Measurements from ENCODE around the gene PRSS12. TPM values are rescaled to one million over a fixed set of nuclear protein-coding genes. Genes with fewer than 3 reads are reported as not detected.

PRSS12 gene
- total and polyA plus RNA-seq, 2 donors (not counting 3 experiments of a cell fraction or from before 2014, with no cell fraction given) = 0.22 to 0.55 TPM

GRCh38 chr4:118367361-118367760 lies 14.6 kb upstream of the PRSS12 start:
- ChIA-PET POLR2A (interaction anchor here (0.6 kb wide), 1 partner anchor 63 kb away, joined by 3 read pairs; no protein-coding TSS in a partner anchor), CTCF (interaction anchor here (1.0 kb wide), 1 partner anchor 24 kb away, joined by 3 read pairs; no protein-coding TSS in a partner anchor)
- Histone ChIP-seq H3K36me3 (ENCODE audit: control insufficient read depth in 2 of 2, extremely low read depth in 1 of 2, insufficient read depth in 2 of 2, low read length in 2 of 2) (no peaks in the 10 kb centered on the region), H4K20me1 (replicated peaks; ENCODE audit: control insufficient read depth, extremely low read depth, insufficient read depth, low read length) (no peaks in the 10 kb centered on the region), H3K9ac (replicated peaks; ENCODE audit: extremely low read depth, insufficient read depth, low read length) (no peak overlapping the region), H3K9me3 (replicated peaks; ENCODE audit: control insufficient read depth, insufficient read depth, low read length) (no peaks in the 10 kb centered on the region), H3K79me2 (ENCODE audit: control insufficient read depth, insufficient read depth, low read length) (no peaks in the 10 kb centered on the region), H3K4me1 (ENCODE audit: control insufficient read depth, extremely low read depth, insufficient read depth, low read length) (no peaks in the 10 kb centered on the region), H3K4me3 (replicated peaks in 1 of 3; ENCODE audit: insufficient read depth in 1 of 3, low read depth in 1 of 3, low read length in 3 of 3) (no peak overlapping the region), H3K9me1 (replicated peaks; ENCODE audit: control insufficient read depth, extremely low read depth, insufficient read depth, low read length) (no peaks in the 10 kb centered on the region), H3K27me3 (ENCODE audit: control insufficient read depth in 2 of 2, insufficient read depth in 2 of 2, low read length in 2 of 2) (peaks cover 0 to 8% of the 10 kb centered on the region in 2 experiments), H3K4me2 (ENCODE audit: insufficient read depth, low read length) (no peak overlapping the region), H3K27ac (ENCODE audit: insufficient read depth, low read depth, low read length) (no peak overlapping the region), H2AFZ (ENCODE audit: low read depth, low read length) (no peak overlapping the region)
- TF ChIP-seq GATA2 (IDR thresholded peaks at IDR 0.05; ENCODE audit: insufficient read depth, insufficient read length, low read depth, low read length) (no peak), JUN (IDR thresholded peaks at IDR 0.05; ENCODE audit: borderline replicate concordance, insufficient read depth, insufficient read length, low read depth) (no peak), EZH2 (IDR thresholded peaks at IDR 0.05; ENCODE audit: borderline replicate concordance, low read depth, low read length, severe bottlenecking) (no peak), POLR2A (IDR thresholded peaks at IDR 0.05; ENCODE audit: low read depth, low read length) (no peak), MYC (IDR thresholded peaks at IDR 0.05; ENCODE audit: low read depth, low read length) (no peak), FOS (IDR thresholded peaks at IDR 0.05; ENCODE audit: borderline replicate concordance, insufficient read depth, low read length) (no peak), POLR2AphosphoS5 (IDR thresholded peaks at IDR 0.05; ENCODE audit: insufficient read depth, low read depth, low read length) (no peak)
- dilution Hi-C loops (cut with MboI; ENCODE audit: extremely low pct_ligation_motif_present, low sequenced_read_pairs) = no loop called here
- intact Hi-C loops (cut with micrococcal nuclease) = no loop called here
- DNase-seq (ENCODE audit: low read depth, low spot score) = no peak
- no peak for FAIRE-seq
- BruUV-seq (replicated peaks) = no TSS peak

GRCh38 chr4:118363166-118363565 lies 10.4 kb upstream of the PRSS12 start:
- Histone ChIP-seq H4K20me1 (replicated peaks; ENCODE audit: control insufficient read depth, extremely low read depth, insufficient read depth, low read length) (no peaks in the 10 kb centered on the region), H3K4me3 (replicated peaks in 1 of 3; ENCODE audit: insufficient read depth in 1 of 3, low read depth in 1 of 3, low read length in 3 of 3) (no peak overlapping the region), H3K4me1 (ENCODE audit: control insufficient read depth, extremely low read depth, insufficient read depth, low read length) (no peaks in the 10 kb centered on the region), H3K9me3 (replicated peaks; ENCODE audit: control insufficient read depth, insufficient read depth, low read length) (no peaks in the 10 kb centered on the region), H3K79me2 (ENCODE audit: control insufficient read depth, insufficient read depth, low read length) (no peaks in the 10 kb centered on the region), H3K27me3 (ENCODE audit: control insufficient read depth in 2 of 2, insufficient read depth in 2 of 2, low read length in 2 of 2) (peaks cover 5 to 15% of the 10 kb centered on the region in 2 experiments), H3K9ac (replicated peaks; ENCODE audit: extremely low read depth, insufficient read depth, low read length) (no peak overlapping the region), H3K36me3 (ENCODE audit: control insufficient read depth in 2 of 2, extremely low read depth in 1 of 2, insufficient read depth in 2 of 2, low read length in 2 of 2) (no peaks in the 10 kb centered on the region), H3K4me2 (ENCODE audit: insufficient read depth, low read length) (no peak overlapping the region), H3K27ac (ENCODE audit: insufficient read depth, low read depth, low read length) (no peak overlapping the region), H2AFZ (ENCODE audit: low read depth, low read length) (no peak overlapping the region), H3K9me1 (replicated peaks; ENCODE audit: control insufficient read depth, extremely low read depth, insufficient read depth, low read length) (no peaks in the 10 kb centered on the region)
- intact Hi-C loops (cut with micrococcal nuclease) = no loop called here
- POLR2A ChIA-PET = no interaction called here
- dilution Hi-C loops (cut with MboI; ENCODE audit: extremely low pct_ligation_motif_present, low sequenced_read_pairs) = no loop called here
- DNase-seq (ENCODE audit: low read depth, low spot score) = no peak
- BruUV-seq (replicated peaks) = no TSS peak
- CTCF ChIA-PET = interaction anchor here (1.0 to 4.4 kb wide), 2 partner anchors 10 to 61 kb away, joined by 4 to 22 read pairs; partner anchors contain the start of gene PRSS12
- no peak for TF ChIP-seq CTCF (IDR thresholded peaks at IDR 0.05; ENCODE audit: extremely low read depth in 1 of 2, insufficient read depth in 1 of 2, low read depth in 1 of 2, low read length in 2 of 2)
- no peak for TF ChIP-seq FOS (IDR thresholded peaks at IDR 0.05; ENCODE audit: borderline replicate concordance, insufficient read depth, low read length)
- no peak for TF ChIP-seq MAX (IDR thresholded peaks at IDR 0.05; ENCODE audit: insufficient read depth, insufficient read length)
- TF ChIP-seq MYC (IDR thresholded peaks at IDR 0.05; ENCODE audit: low read depth, low read length) = no peak
- no peak for TF ChIP-seq GATA2 (IDR thresholded peaks at IDR 0.05; ENCODE audit: insufficient read depth, insufficient read length, low read depth, low read length)
- TF ChIP-seq EZH2 (IDR thresholded peaks at IDR 0.05; ENCODE audit: borderline replicate concordance, low read depth, low read length, severe bottlenecking) = no peak
- TF ChIP-seq JUN (IDR thresholded peaks at IDR 0.05; ENCODE audit: borderline replicate concordance, insufficient read depth, insufficient read length, low read depth) = no peak
- no peak for TF ChIP-seq POLR2A (IDR thresholded peaks at IDR 0.05; ENCODE audit: low read depth, low read length)
- TF ChIP-seq POLR2AphosphoS5 (IDR thresholded peaks at IDR 0.05; ENCODE audit: insufficient read depth, low read depth, low read length) = no peak
- FAIRE-seq = no peak

Measured in endothelial cell of umbilical vein (primary cell).